NCI-H748 treated with DMSO at 0.1 percent for 48 hours (cell line): ENCODE results near the gene THSD7A.

Experiments
- DNase-seq: peaks from one replicate; lab custom pipeline; 2025; lab: John Stamatoyannopoulos, UW

THSD7A gene

GRCh38 chr7:11517853-11518252 is 314.1 kb downstream of the THSD7A start:
- DNase-seq, result no peak

- DNase-seq, result no peak
These were observed 315.7 kb downstream of the THSD7A start for GRCh38 chr7:11516328-11516727.

- no peak for DNase-seq
These were observed 318.5 kb downstream of the THSD7A start for GRCh38 chr7:11513460-11513859.

GRCh38 chr7:11507929-11508328 is 324.1 kb downstream of the THSD7A start:
- DNase-seq, result no peak

- no peak for DNase-seq
These were observed 325.6 kb downstream of the THSD7A start for GRCh38 chr7:11506417-11506816.

- no peak for DNase-seq
These were observed 326.5 kb downstream of the THSD7A start for GRCh38 chr7:11505471-11505985.

- no peak for DNase-seq
These were observed 339.7 kb downstream of the THSD7A start for GRCh38 chr7:11492307-11492706.

GRCh38 chr7:11491811-11492210 is 340.2 kb downstream of the THSD7A start:
- DNase-seq, result no peak

- DNase-seq, result no peak
These were observed 342.7 kb downstream of the THSD7A start for GRCh38 chr7:11489280-11489679.

GRCh38 chr7:11486271-11486670 is 345.7 kb downstream of the THSD7A start:
- DNase-seq, result no peak

- DNase-seq, result no peak
These were observed 346.4 kb downstream of the THSD7A start for GRCh38 chr7:11485636-11486035.

GRCh38 chr7:11480143-11480542 is 351.9 kb downstream of the THSD7A start:
- DNase-seq, result no peak

- DNase-seq, result no peak
These were observed 353.1 kb downstream of the THSD7A start for GRCh38 chr7:11478882-11479281.

- DNase-seq, result no peak
These were observed 353.6 kb downstream of the THSD7A start for GRCh38 chr7:11478426-11478825.

- peak; percentile 15 for DNase-seq
These were observed 357.0 kb downstream of the THSD7A start for GRCh38 chr7:11474902-11475585.

GRCh38 chr7:11473807-11474424 is 358.1 kb downstream of the THSD7A start:
- no peak for DNase-seq

GRCh38 chr7:11473220-11473619 is 358.8 kb downstream of the THSD7A start:
- DNase-seq, result no peak

GRCh38 chr7:11472646-11473045 is 359.4 kb downstream of the THSD7A start:
- no peak for DNase-seq

- no peak for DNase-seq
These were observed 360.7 kb downstream of the THSD7A start for GRCh38 chr7:11471255-11471654.

GRCh38 chr7:11469028-11469745 is 362.8 kb downstream of the THSD7A start:
- DNase-seq, result no peak

- DNase-seq, result no peak
These were observed 365.4 kb downstream of the THSD7A start for GRCh38 chr7:11466517-11467105.

- no peak for DNase-seq
These were observed 367.4 kb downstream of the THSD7A start for GRCh38 chr7:11464624-11465023.

GRCh38 chr7:11461946-11462345 is 370.1 kb downstream of the THSD7A start:
- no peak for DNase-seq
